OCI-M2 (cell line): ENCODE measurements around the gene TNFRSF21.
"Not testable (repeated sequence)": the region's sequence is repeated elsewhere in the genome, so short reads cannot be mapped to it uniquely, and the experiment has no call there.

Source experiments
- DNase-seq: peaks from one replicate; lab custom pipeline; 2025; ENCODE audit not compliant: unreplicated experiment; lab: John Stamatoyannopoulos, UW

TNFRSF21 gene

GRCh38 chr6:47309291-47310130 is at the start of gene TNFRSF21:
Gene TNFRSF21 (minus strand): TSS chr6:47309905. CDS start chr6:47309511, 394 bp downstream.
- peak; percentile 32 for DNase-seq

GRCh38 chr6:47358440-47359225 is 48.9 kb upstream of the TNFRSF21 start:
- no peak for DNase-seq

GRCh38 chr6:47357827-47358226 is 48.1 kb upstream of the TNFRSF21 start:
- DNase-seq = no peak

- DNase-seq = no peak
Observed at GRCh38 chr6:47355496-47355895, 45.8 kb upstream of the TNFRSF21 start.

GRCh38 chr6:47353871-47354270 is 44.2 kb upstream of the TNFRSF21 start:
- DNase-seq = no peak

- DNase-seq = no peak
Observed at GRCh38 chr6:47352966-47353365, 43.3 kb upstream of the TNFRSF21 start.

- no peak for DNase-seq
Observed at GRCh38 chr6:47352194-47352920, 42.7 kb upstream of the TNFRSF21 start.

- DNase-seq = no peak
Observed at GRCh38 chr6:47351621-47352020, 41.9 kb upstream of the TNFRSF21 start.

GRCh38 chr6:47349931-47350330 is 40.2 kb upstream of the TNFRSF21 start:
- no peak for DNase-seq

- no peak for DNase-seq
Observed at GRCh38 chr6:47348316-47348863, 38.7 kb upstream of the TNFRSF21 start.

GRCh38 chr6:47345761-47346160 is 36.1 kb upstream of the TNFRSF21 start:
- no peak for DNase-seq

- DNase-seq = no peak
Observed at GRCh38 chr6:47344022-47344421, 34.3 kb upstream of the TNFRSF21 start.

- no peak for DNase-seq
Observed at GRCh38 chr6:47343600-47343999, 33.9 kb upstream of the TNFRSF21 start.

GRCh38 chr6:47342824-47343223 is 33.1 kb upstream of the TNFRSF21 start:
- no peak for DNase-seq

- no peak for DNase-seq
Observed at GRCh38 chr6:47337519-47337918, 27.8 kb upstream of the TNFRSF21 start.

- no peak for DNase-seq
Observed at GRCh38 chr6:47336334-47336733, 26.6 kb upstream of the TNFRSF21 start.

- no peak for DNase-seq
Observed at GRCh38 chr6:47335466-47335865, 25.8 kb upstream of the TNFRSF21 start.

- no peak for DNase-seq
Observed at GRCh38 chr6:47334334-47334733, 24.6 kb upstream of the TNFRSF21 start.

- DNase-seq = not testable (repeated sequence)
Observed at GRCh38 chr6:47328606-47329005, 18.9 kb upstream of the TNFRSF21 start.

GRCh38 chr6:47328139-47328538 is 18.4 kb upstream of the TNFRSF21 start:
- not testable (repeated sequence) for DNase-seq

- no peak for DNase-seq
Observed at GRCh38 chr6:47323887-47324286, 14.2 kb upstream of the TNFRSF21 start.
